Panc1 (cell line): ENCODE results near the gene BRD4. TPM values are rescaled to one million over a fixed set of nuclear protein-coding genes. Genes with fewer than 3 reads are reported as not detected.
"Not testable (repeated sequence)": the region's sequence is repeated elsewhere in the genome, so short reads cannot be mapped to it uniquely, and the experiment has no call there.

ENCODE experiments used
- ATAC-seq: fragments of 200-7000 bp; cut with Tn5 transposase; 2 replicates; pipeline ENCODE4 v1.9.1; 2020; ENCODE audit warnings: mild to moderate bottlenecking, moderate library complexity
- BruUV-seq: library from RNA; stranded (reverse); fragments of 400-500 nt; replicated peaks from 2 replicates; lab custom pipeline; 2021; lab: Mats Ljungman, UMichigan
- CTCF ChIA-PET: fragments of 300-600 bp; sonication (Branson Sonifier 250); formaldehyde crosslinking; loops from one replicate; lab custom pipeline; 2022; ENCODE audit warnings: antibody characterized with exemption; lab: Charles Lee
- POLR2A ChIA-PET: fragments of 300-600 bp; sonication (Branson Sonifier 250); formaldehyde crosslinking; loops from one replicate; lab custom pipeline; 2022; ENCODE audit warnings: antibody characterized with exemption; lab: Charles Lee
- DNase-seq: peaks from one replicate; pipeline ENCODE4 v3.0.0-alpha.2; 2010; ENCODE audit warnings: low read depth, low spot score
- H3K27ac ChIP-seq: 2 replicates; pipeline ENCODE4 v1.5.1; 2011; ENCODE audit warnings: mild to moderate bottlenecking, low read length, inconsistent platforms
- H3K27me3 ChIP-seq: fragments of 200-500 bp; sonication (Bioruptor generic); 2 replicates; pipeline ENCODE4 v1.6.0; 2014; ENCODE audit warnings: low read length, inconsistent platforms; ENCODE audit not compliant: control insufficient read depth, insufficient read depth
- H3K36me3 ChIP-seq: fragments of 200-500 bp; sonication (Bioruptor generic); 2 replicates; pipeline ENCODE4 v1.5.1; 2014; ENCODE audit warnings: inconsistent platforms, mild to moderate bottlenecking, low read length, moderate library complexity; ENCODE audit not compliant: control insufficient read depth, insufficient read depth
- H3K4me1 ChIP-seq: 2 replicates; pipeline ENCODE4 v1.5.1; 2011; ENCODE audit warnings: inconsistent platforms, mild to moderate bottlenecking, low read length, moderate library complexity; ENCODE audit not compliant: control insufficient read depth, insufficient read depth
- H3K4me3 ChIP-seq, 2 experiments: 2 replicates each; pipeline ENCODE4 v1.5.1; 2011 to 2012; ENCODE audit warnings: low read depth in 2 of 2, low read length in 2 of 2, mild to moderate bottlenecking in 2 of 2, inconsistent platforms in 1 of 2, moderate library complexity in 1 of 2
- H3K9me3 ChIP-seq: fragments of 200-500 bp; sonication (Bioruptor generic); 2 replicates; pipeline ENCODE4 v1.5.1; 2014; ENCODE audit warnings: low read depth, mild to moderate bottlenecking, inconsistent platforms, low read length, moderate library complexity; ENCODE audit not compliant: control insufficient read depth, insufficient read depth
- POLR2AphosphoS5 ChIP-seq: IDR thresholded peaks from 2 replicates; pipeline ENCODE4 v1.6.1; 2012; ENCODE audit warnings: mild to moderate bottlenecking, low read depth, low read length, moderate library complexity
- REST ChIP-seq, 2 experiments: IDR thresholded peaks; 2 replicates each; pipeline ENCODE4 v1.6.1; 2011 to 2012; ENCODE audit warnings: low read depth in 2 of 2, control low read depth in 1 of 2, low read length in 1 of 2, mild to moderate bottlenecking in 1 of 2, moderate library complexity in 1 of 2; ENCODE audit not compliant: insufficient read depth in 1 of 2
- SIN3A ChIP-seq: IDR thresholded peaks from 2 replicates; pipeline ENCODE4 v1.6.1; 2012; ENCODE audit warnings: low read depth, mild to moderate bottlenecking, low read length, moderate library complexity, borderline replicate concordance; ENCODE audit not compliant: insufficient read depth
- TCF7L2 ChIP-seq: IDR thresholded peaks from 2 replicates; pipeline ENCODE4 v1.6.1; 2011; ENCODE audit warnings: mild to moderate bottlenecking, low read depth, low read length, inconsistent platforms
- in situ Hi-C: cut with HindIII; loops from 2 replicates; pipeline ENCODE4 v1.10.0; 2016; ENCODE audit warnings: low sequenced_read_pairs, low pct_unique_long_range_greater_than_20kb
- intact Hi-C: fragments of 100-400 bp; cut with micrococcal nuclease; formaldehyde crosslinking; loops from one replicate; pipeline ENCODE4 v1.10.0; 2022; ENCODE audit not compliant: unreplicated experiment
- total RNA-seq: library from RNA; stranded (reverse); gene quantifications from one replicate; pipeline ENCODE4 v1.2.1, GENCODE V29; 2021; ENCODE audit not compliant: unreplicated experiment
- TF ChIP-seq, protein P1 (sequence below): fragments of 450-650 bp; IDR thresholded peaks from 2 replicates; pipeline ENCODE4 v1.5.1; 2017; ENCODE audit warnings: mild to moderate bottlenecking

Gene BRD4
- total RNA-seq, 1 experiment from 2014 or later, result 102 TPM

DNA sequence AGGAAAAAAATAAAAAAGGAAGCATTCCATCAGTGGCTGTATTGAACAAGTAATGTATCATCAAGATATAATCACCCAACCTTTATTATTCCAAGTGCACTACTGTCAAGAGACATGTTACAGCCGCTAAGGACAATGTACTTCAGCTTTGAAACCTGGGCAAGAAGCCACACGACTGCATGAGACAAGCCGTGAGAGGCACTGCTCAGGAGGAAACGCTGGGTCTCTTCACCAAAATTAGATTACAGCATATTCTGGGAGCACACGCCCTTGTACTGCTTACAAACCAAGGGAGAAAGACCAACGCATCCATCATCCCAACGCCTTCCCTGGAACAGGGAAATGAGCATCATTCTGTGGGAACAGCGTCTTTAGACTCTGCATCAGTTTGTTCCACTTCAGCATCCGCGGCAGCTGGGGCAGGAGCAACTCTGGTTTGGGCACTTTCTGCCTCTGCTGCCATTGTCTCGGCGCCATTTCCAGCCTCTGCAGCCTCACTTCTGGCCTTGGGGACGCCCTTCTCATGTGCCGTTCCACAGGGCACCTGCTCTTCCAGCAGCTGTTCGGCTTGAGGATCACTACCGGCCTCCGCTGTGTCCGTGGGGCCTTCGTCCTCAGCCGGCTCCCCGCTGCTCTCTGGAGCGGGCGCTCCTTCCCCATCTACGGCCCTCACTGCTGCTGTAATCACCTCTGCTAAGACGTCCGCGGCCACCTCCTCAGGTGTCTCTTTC is 22.4 kb upstream of the BRD4 start:
- ATAC-seq (0 out of 2 replicates have a peak, but pooled peaks have one; percentile 35), DNase-seq (no peak)
- H3K9me3 ChIP-seq, result no peaks in the 10 kb centered on the region
- TF ChIP-seq REST (IDR thresholded peaks at IDR 0.05; ENCODE audit: insufficient read depth in 1 of 2, low read depth in 2 of 2, low read length in 1 of 2) (no peak), SIN3A (no peak), TCF7L2 (no peak), POLR2AphosphoS5 (no peak)
- TF ChIP-seq, protein P1, sequence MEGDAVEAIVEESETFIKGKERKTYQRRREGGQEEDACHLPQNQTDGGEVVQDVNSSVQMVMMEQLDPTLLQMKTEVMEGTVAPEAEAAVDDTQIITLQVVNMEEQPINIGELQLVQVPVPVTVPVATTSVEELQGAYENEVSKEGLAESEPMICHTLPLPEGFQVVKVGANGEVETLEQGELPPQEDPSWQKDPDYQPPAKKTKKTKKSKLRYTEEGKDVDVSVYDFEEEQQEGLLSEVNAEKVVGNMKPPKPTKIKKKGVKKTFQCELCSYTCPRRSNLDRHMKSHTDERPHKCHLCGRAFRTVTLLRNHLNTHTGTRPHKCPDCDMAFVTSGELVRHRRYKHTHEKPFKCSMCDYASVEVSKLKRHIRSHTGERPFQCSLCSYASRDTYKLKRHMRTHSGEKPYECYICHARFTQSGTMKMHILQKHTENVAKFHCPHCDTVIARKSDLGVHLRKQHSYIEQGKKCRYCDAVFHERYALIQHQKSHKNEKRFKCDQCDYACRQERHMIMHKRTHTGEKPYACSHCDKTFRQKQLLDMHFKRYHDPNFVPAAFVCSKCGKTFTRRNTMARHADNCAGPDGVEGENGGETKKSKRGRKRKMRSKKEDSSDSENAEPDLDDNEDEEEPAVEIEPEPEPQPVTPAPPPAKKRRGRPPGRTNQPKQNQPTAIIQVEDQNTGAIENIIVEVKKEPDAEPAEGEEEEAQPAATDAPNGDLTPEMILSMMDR, result no peak
- H3K4me3 ChIP-seq, result no peak overlapping the region
- intact Hi-C loops (no loop called here), in situ Hi-C loops (no loop called here)
- H3K36me3 ChIP-seq, result peaks cover 3% of the 10 kb centered on the region; the same call in 1 of the 2 replicates
- CTCF ChIA-PET, result no interaction called here
- BruUV-seq, result no TSS peak
- no peak overlapping the region for H3K27ac ChIP-seq
- H3K4me1 ChIP-seq, result no peaks in the 10 kb centered on the region
- POLR2A ChIA-PET, result no interaction called here
- H3K27me3 ChIP-seq, result no peaks in the 10 kb centered on the region

DNA sequence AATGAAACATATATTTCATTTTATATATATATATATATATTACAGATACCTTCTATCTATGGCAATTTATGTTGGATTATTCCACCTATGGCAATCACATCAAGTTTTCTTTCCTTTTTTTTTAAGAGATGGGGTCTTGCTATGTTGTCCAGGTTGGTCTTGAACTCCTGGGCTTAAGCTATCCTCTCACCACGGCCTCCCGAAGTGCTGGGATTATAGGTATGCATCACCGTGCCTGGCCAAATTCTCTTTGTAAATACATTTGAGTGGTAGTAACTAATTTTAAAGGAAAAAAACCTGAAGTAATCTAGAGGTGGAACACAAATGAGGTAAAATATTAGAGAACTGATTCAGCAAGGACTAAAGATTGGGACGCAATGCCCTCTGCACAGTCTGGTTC is 21.6 kb upstream of the BRD4 start:
- no peak for TF ChIP-seq SIN3A
- no peak for TF ChIP-seq POLR2AphosphoS5
- TF ChIP-seq, protein P1, result no peak
- TF ChIP-seq REST (IDR thresholded peaks at IDR 0.05; ENCODE audit: insufficient read depth in 1 of 2, low read depth in 2 of 2, low read length in 1 of 2), result no peak
- no peak for TF ChIP-seq TCF7L2
- Histone ChIP-seq H3K4me3 (no peak overlapping the region), H3K9me3 (no peaks in the 10 kb centered on the region), H3K27me3 (no peaks in the 10 kb centered on the region), H3K4me1 (no peaks in the 10 kb centered on the region), H3K27ac (no peak overlapping the region), H3K36me3 (peaks cover 3% of the 10 kb centered on the region; the same call in 1 of the 2 replicates)
- CTCF ChIA-PET, result no interaction called here
- DNase-seq (no peak), ATAC-seq (no peak)
- BruUV-seq, result no TSS peak
- POLR2A ChIA-PET, result no interaction called here
- in situ Hi-C loops (no loop called here), intact Hi-C loops (no loop called here)

GRCh38 chr19:15352535-15352934 is 20.2 kb upstream of the BRD4 start:
- in situ Hi-C loops, POLR2A ChIA-PET, intact Hi-C loops, H3K27ac ChIP-seq, H3K27me3 ChIP-seq, H3K4me3 ChIP-seq, H3K9me3 ChIP-seq, H3K4me1 ChIP-seq, H3K36me3 ChIP-seq, BruUV-seq, DNase-seq: not testable (repeated sequence)
- CTCF ChIA-PET, result interaction anchor here (0.6 kb wide), 1 partner anchor 10 kb away, joined by 7 read pairs; no protein-coding TSS in a partner anchor
- ATAC-seq, result 0 out of 2 replicates have a peak, but pooled peaks have one; percentile 12
